Measurements from ENCODE around the gene PSME3. TPM values are rescaled to one million over a fixed set of nuclear protein-coding genes. Genes with fewer than 3 reads are reported as not detected.
A peak's percentile ranks its signal among the peaks of the same experiment; 100 is the strongest.

PSME3 gene
- total RNA-seq, 2 experiments from 2014 or later, result 101 to 104 TPM

GRCh38 chr17:42827472-42827871, 5.7 kb upstream of the PSME3 start:
- no peak overlapping the region for H3K4me3 Mint-ChIP-seq
- peaks cover 26% of the 10 kb centered on the region for H3K4me1 Mint-ChIP-seq
- H3K27me3 Mint-ChIP-seq, result peaks cover 22% of the 10 kb centered on the region
- DNase-seq, result no peak
- CTCF ChIA-PET, result interaction anchor here (1.0 kb wide), 1 partner anchor 171 kb away, joined by 4 read pairs; the partner anchor contains the start of gene RPL27
- peaks cover 8% of the 10 kb centered on the region for H3K36me3 Mint-ChIP-seq (ENCODE audit: low read depth)
- no peak overlapping the region for H3K27ac Mint-ChIP-seq
- H3K9me3 Mint-ChIP-seq, result no peaks in the 10 kb centered on the region
- POLR2A ChIA-PET, result no interaction called here

DNA sequence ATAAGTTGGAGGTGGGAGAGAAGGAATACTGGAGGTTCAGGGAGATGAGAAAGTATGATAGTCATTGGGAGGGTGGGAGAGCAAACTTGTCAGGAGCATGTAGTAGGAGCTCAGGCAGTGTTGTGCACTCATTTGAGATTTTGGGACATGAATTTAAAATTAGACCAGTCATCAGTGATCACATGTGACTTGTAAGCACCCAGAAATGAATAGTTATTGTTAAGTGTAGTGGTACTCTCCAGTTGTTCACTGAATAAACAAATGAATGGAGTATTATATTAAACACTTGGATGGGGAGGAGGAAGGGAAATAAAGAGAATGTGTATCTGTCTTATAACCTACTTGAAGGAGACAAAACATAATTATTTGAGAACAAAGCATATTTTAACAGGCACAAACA, 2.2 kb upstream of the PSME3 start:
- POLR2A ChIA-PET, result interaction anchor here (1.2 to 4.5 kb wide), 2 partner anchors 58 to 167 kb away, joined by 4 to 29 read pairs; partner anchors contain the start of genes RPL27 and VPS25
- CTCF ChIA-PET, result interaction anchor here (0.8 to 4.4 kb wide), 2 partner anchors 8 to 253 kb away, joined by 4 to 48 read pairs; partner anchors contain the start of genes BECN1 and PSMC3IP
- H3K36me3 Mint-ChIP-seq (ENCODE audit: low read depth), result peaks cover 10% of the 10 kb centered on the region
- no peak for DNase-seq
- no peak overlapping the region for H3K27ac Mint-ChIP-seq
- H3K4me1 Mint-ChIP-seq, result peaks cover 24% of the 10 kb centered on the region
- no peak overlapping the region for H3K4me3 Mint-ChIP-seq
- H3K9me3 Mint-ChIP-seq, result no peaks in the 10 kb centered on the region
- H3K27me3 Mint-ChIP-seq, result peaks cover 22% of the 10 kb centered on the region

DNA sequence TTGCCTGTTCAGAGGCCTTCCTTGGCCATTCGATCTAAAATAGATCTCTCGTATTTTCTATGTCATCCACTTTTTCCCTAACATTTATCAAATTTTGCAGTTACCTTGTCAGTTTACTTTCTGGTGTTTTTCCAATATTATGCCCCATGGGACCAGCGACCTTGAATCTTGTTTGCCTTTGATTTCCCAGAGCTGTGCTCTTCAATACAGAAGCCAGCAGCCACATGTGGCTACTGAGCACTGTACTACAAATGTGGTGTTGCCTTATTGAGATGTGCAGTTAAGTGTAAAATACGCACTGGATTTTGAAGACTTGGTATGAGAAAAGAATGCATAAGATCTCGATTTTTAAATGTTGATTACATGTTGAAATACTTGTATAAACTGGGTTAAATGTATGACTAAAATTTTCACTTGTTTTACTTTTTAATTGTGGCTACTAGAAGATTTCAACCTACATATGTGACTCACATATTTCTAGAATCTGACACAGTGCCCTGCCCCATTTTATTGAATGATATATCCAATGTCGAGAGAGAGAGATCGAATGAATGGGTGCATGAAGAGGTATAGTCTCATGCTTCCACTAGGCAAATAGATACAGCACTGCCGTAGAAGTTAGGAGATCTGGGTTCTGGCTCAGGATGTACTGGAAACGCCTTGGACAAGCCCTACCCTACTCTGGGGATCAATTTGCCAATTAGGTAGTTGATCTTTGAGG, 824 bp upstream of the PSME3 start:
- H3K36me3 Mint-ChIP-seq (ENCODE audit: low read depth), result peaks cover 11% of the 10 kb centered on the region
- H3K9me3 Mint-ChIP-seq, result no peaks in the 10 kb centered on the region
- ChIA-PET CTCF (interaction anchor here (2.2 to 4.4 kb wide), 3 partner anchors 10 to 254 kb away, joined by 7 to 48 read pairs (median 9); partner anchors contain the start of genes BECN1, PSMC3IP and RPL27), POLR2A (interaction anchor here (1.0 to 4.5 kb wide), 10 partner anchors 8 to 529 kb away, joined by 3 to 59 read pairs (median 4); partner anchors contain the start of genes AARSD1, BECN1, NBR1 and RETREG3)
- H3K4me1 Mint-ChIP-seq, result peaks cover 24% of the 10 kb centered on the region
- no peak for DNase-seq
- peak overlapping the region; percentile 92 for H3K27ac Mint-ChIP-seq
- peaks cover 17% of the 10 kb centered on the region for H3K27me3 Mint-ChIP-seq
- peak overlapping the region; percentile 89 for H3K4me3 Mint-ChIP-seq

GRCh38 chr17:42833767-42834422, 698 bp downstream of the PSME3 start:
- Mint-ChIP-seq H3K4me3 (peak overlapping the region; percentile 89), H3K27me3 (peaks cover 5% of the 10 kb centered on the region), H3K4me1 (peaks cover 26% of the 10 kb centered on the region), H3K27ac (peak overlapping the region; percentile 92), H3K9me3 (no peaks in the 10 kb centered on the region), H3K36me3 (ENCODE audit: low read depth) (peaks cover 26% of the 10 kb centered on the region)
- DNase-seq, result no peak
- POLR2A ChIA-PET, result interaction anchor here (0.6 to 4.5 kb wide), 21 partner anchors 8 to 1273 kb away, joined by 3 to 59 read pairs (median 4); partner anchors contain the start of genes AOC2, AOC3, BECN1 and CNTD1
- CTCF ChIA-PET, result interaction anchor here (2.2 to 4.4 kb wide), 3 partner anchors 11 to 256 kb away, joined by 7 to 48 read pairs (median 9); partner anchors contain the start of genes BECN1, PSMC3IP and RPL27

- Mint-ChIP-seq H3K4me1 (peaks cover 26% of the 10 kb centered on the region), H3K9me3 (no peaks in the 10 kb centered on the region), H3K4me3 (no peak overlapping the region), H3K27me3 (no peaks in the 10 kb centered on the region), H3K36me3 (ENCODE audit: low read depth) (peaks cover 38% of the 10 kb centered on the region), H3K27ac (no peak overlapping the region)
- POLR2A ChIA-PET, result interaction anchor here (4.0 to 4.5 kb wide), 3 partner anchors 12 to 163 kb away, joined by 29 to 59 read pairs (median 37); partner anchors contain the start of genes AOC2, AOC3, BECN1 and RPL27
- no peak for DNase-seq
- CTCF ChIA-PET, result interaction anchor here (0.8 to 3.5 kb wide), 2 partner anchors 12 to 14 kb away, joined by 3 to 11 read pairs; partner anchors contain the start of gene BECN1
Observed at GRCh38 chr17:42835732-42836131, 2.5 kb downstream of the PSME3 start.

DNA sequence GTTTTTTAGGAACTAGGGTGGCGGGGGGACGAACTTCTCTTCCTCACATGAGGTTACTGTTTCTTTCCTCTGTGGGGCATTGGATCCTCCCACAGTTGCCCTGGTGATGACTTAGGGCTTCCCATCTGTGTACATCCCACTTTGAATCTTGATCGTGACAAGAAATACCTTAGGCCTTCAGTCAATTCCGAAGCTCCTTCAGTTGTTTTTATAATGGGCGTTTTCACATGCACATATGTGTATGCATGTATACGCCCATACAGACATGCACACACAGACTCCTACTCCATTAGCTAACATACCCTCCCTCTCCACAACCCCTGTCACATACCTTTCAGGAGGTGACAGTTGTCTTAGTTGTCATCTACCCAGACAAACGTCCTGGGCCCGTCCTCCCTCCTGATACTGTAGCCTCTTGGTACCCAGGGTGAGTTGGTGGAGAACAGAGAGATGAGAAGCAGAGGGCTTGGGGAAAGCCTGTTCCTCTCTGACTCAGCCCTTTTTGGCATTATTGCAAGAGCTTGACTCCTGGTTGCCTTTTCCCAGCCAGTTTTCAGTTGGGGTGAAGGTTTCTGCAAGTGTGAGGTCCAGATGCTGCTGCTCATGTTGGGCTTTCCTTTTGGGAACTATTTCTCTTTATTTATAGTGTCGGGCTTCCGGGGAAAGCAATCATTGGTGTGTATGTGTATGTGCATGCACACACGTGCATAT, 8.9 kb downstream of the PSME3 start:
- H3K4me1 Mint-ChIP-seq, result peaks cover 17% of the 10 kb centered on the region

DNA sequence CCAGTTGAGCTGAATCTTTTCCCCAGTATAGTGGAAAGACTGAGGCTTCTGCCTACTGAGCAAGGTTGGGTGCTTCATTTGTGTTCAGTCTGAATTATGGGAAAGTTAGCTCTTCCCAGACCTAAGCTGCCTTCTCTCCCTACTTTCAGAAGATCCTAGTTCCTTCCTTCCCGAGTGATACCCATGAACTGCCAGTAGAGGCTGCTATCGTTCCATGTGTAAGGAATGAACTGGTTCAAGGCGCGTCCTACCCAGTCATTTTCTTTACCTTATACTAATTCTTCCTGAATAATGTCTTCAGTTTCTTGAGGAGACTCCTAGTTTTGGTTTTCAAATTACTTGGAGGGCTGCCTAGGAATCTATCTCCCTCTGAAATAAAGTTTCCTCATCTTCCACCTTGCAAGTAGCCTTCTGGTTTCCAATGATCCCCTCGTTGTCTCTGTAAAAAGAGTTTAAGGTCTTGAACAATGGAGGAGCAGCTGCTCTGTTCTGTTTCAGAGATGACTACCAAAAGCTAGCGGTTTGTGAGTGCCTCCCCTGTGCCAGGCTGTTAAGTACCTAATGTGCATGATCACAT, 10.2 kb downstream of the PSME3 start:
- H3K27ac Mint-ChIP-seq, result no peak overlapping the region
- no peak for DNase-seq
- ChIA-PET CTCF (interaction anchor here (1.0 to 1.6 kb wide), 3 partner anchors 86 to 265 kb away, joined by 3 to 4 read pairs (median 3); no protein-coding TSS in a partner anchor), POLR2A (interaction anchor here (1.2 kb wide), 1 partner anchor 9 kb away, joined by 5 read pairs; no protein-coding TSS in a partner anchor)
- H3K4me3 Mint-ChIP-seq, result no peak overlapping the region
- H3K27me3 Mint-ChIP-seq, result no peaks in the 10 kb centered on the region
- H3K4me1 Mint-ChIP-seq, result peaks cover 14% of the 10 kb centered on the region
- H3K36me3 Mint-ChIP-seq (ENCODE audit: low read depth), result peaks cover 61% of the 10 kb centered on the region
- H3K9me3 Mint-ChIP-seq, result no peaks in the 10 kb centered on the region

More for the DNA sequence above, 8.9 kb downstream of the PSME3 start:
- CTCF ChIA-PET, result interaction anchor here (1.0 to 1.6 kb wide), 4 partner anchors 87 to 264 kb away, joined by 3 to 6 read pairs (median 4); partner anchors contain the start of gene RPL27
- POLR2A ChIA-PET, result interaction anchor here (0.8 to 1.1 kb wide), 3 partner anchors 8 to 296 kb away, joined by 3 read pairs; partner anchors contain the start of gene BECN1
- H3K9me3 Mint-ChIP-seq, result no peaks in the 10 kb centered on the region
- H3K4me3 Mint-ChIP-seq, result no peak overlapping the region
- no peak overlapping the region for H3K27ac Mint-ChIP-seq
- H3K27me3 Mint-ChIP-seq, result no peaks in the 10 kb centered on the region
- peaks cover 73% of the 10 kb centered on the region for H3K36me3 Mint-ChIP-seq (ENCODE audit: low read depth)
- DNase-seq, result no peak

GRCh38 chr17:42844271-42844670, 11.1 kb downstream of the PSME3 start, which contains the start of gene AOC2:
Gene AOC2 (plus strand): TSS chr17:42844580. CDS start chr17:42844627, 47 bp downstream.
- POLR2A ChIA-PET, result interaction anchor here (7.0 kb wide), 1 partner anchor 9 kb away, joined by 37 read pairs; the partner anchor contains the start of gene PSME3
- peaks cover 14% of the 10 kb centered on the region for H3K4me1 Mint-ChIP-seq
- no peak for DNase-seq
- H3K27ac Mint-ChIP-seq, result no peak within 1 kb of the TSS
- H3K4me3 Mint-ChIP-seq, result no peak within 1 kb of the TSS
- H3K36me3 Mint-ChIP-seq (ENCODE audit: low read depth), result peaks cover 52% of the 10 kb centered on the region
- H3K9me3 Mint-ChIP-seq, result no peaks in the 10 kb centered on the region
- CTCF ChIA-PET, result no interaction called here
- no peaks in the 10 kb centered on the region for H3K27me3 Mint-ChIP-seq

DNA sequence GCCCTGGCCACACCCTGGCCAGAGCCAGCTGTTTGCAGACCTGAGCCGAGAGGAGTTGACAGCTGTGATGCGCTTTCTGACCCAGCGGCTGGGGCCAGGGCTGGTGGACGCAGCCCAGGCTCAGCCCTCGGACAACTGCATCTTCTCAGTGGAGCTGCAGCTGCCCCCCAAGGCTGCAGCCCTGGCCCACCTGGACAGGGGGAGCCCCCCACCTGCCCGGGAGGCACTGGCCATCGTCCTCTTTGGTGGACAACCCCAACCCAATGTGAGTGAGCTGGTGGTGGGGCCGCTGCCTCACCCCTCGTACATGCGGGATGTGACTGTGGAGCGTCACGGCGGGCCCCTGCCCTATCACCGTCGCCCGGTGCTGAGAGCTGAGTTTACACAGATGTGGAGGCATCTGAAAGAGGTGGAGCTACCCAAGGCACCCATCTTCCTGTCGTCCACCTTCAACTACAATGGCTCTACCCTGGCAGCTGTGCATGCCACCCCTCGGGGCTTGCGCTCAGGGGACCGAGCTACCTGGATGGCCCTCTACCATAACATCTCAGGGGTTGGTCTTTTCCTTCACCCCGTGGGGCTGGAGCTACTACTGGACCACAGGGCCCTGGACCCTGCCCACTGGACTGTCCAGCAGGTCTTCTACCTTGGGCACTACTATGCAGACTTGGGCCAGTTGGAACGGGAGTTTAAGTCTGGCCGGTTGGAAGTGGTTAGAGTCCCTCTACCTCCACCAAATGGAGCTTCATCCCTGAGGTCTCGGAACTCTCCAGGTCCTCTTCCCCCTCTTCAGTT, 11.8 kb downstream of the PSME3 start:
- Mint-ChIP-seq H3K9me3 (no peaks in the 10 kb centered on the region), H3K4me3 (no peak overlapping the region), H3K36me3 (ENCODE audit: low read depth) (peaks cover 48% of the 10 kb centered on the region), H3K27me3 (no peaks in the 10 kb centered on the region), H3K4me1 (peaks cover 14% of the 10 kb centered on the region), H3K27ac (no peak overlapping the region)
- no peak for DNase-seq
- ChIA-PET CTCF (no interaction called here), POLR2A (interaction anchor here (1.0 to 7.0 kb wide), 3 partner anchors 10 to 236 kb away, joined by 3 to 37 read pairs (median 4); partner anchors contain the start of gene PSME3)

DNA sequence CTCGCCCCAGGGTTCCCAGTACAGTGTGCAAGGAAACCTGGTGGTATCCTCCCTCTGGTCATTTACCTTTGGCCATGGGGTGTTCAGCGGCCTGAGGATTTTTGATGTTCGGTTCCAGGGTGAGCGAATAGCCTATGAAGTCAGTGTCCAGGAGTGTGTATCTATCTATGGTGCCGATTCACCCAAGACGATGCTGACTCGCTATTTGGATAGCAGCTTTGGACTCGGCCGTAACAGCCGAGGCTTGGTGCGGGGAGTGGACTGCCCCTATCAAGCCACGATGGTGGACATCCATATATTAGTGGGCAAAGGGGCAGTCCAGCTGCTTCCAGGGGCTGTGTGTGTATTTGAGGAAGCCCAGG, 12.3 kb downstream of the PSME3 start:
- ChIA-PET POLR2A (interaction anchor here (1.0 to 7.0 kb wide), 3 partner anchors 9 to 237 kb away, joined by 3 to 37 read pairs (median 4); partner anchors contain the start of gene PSME3), CTCF (interaction anchor here (0.6 kb wide), 1 partner anchor 91 kb away, joined by 3 read pairs; no protein-coding TSS in a partner anchor)
- no peaks in the 10 kb centered on the region for H3K9me3 Mint-ChIP-seq
- DNase-seq, result no peak
- peaks cover 47% of the 10 kb centered on the region for H3K36me3 Mint-ChIP-seq (ENCODE audit: low read depth)
- H3K27me3 Mint-ChIP-seq, result no peaks in the 10 kb centered on the region
- H3K4me1 Mint-ChIP-seq, result peaks cover 14% of the 10 kb centered on the region
- H3K27ac Mint-ChIP-seq, result no peak overlapping the region
- no peak overlapping the region for H3K4me3 Mint-ChIP-seq
